Measurements from ENCODE around the gene RPL18. TPM values are rescaled to one million over a fixed set of nuclear protein-coding genes. Genes with fewer than 3 reads are reported as not detected.

The RPL18 gene
- total RNA-seq, 1 donor from 2014 or later = 530 TPM

DNA sequence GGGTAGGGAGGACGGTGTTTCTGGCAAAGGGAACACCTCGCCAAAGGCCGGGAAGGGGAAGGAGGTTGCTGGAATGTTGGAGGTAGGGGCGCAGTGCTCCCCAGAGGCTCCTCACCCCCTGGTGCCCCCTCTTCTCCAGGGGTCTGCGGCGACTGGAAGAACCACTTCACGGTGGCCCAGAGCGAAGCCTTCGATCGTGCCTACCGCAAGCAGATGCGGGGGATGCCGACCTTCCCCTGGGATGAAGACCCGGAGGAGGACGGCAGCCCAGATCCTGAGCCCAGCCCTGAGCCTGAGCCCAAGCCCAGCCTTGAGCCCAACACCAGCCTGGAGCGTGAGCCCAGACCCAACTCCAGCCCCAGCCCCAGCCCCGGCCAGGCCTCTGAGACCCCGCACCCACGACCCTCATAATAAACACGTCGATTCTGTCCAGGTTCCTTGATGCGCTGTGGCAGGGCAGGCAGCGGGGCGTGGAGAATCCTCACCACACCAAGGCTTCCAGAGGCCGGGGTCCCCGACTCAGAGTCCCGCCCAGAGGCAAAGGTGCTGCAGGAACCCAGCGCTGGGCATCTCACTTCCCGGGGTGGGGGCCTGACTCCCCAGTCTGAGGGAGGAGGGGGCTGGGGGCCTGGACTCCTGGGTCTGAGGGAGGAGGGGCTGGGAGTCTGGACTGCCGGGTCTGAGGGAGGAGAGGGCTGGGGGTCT, 19.8 kb downstream of the RPL18 start:
- intact Hi-C loops (cut with micrococcal nuclease) = no loop called here

DNA sequence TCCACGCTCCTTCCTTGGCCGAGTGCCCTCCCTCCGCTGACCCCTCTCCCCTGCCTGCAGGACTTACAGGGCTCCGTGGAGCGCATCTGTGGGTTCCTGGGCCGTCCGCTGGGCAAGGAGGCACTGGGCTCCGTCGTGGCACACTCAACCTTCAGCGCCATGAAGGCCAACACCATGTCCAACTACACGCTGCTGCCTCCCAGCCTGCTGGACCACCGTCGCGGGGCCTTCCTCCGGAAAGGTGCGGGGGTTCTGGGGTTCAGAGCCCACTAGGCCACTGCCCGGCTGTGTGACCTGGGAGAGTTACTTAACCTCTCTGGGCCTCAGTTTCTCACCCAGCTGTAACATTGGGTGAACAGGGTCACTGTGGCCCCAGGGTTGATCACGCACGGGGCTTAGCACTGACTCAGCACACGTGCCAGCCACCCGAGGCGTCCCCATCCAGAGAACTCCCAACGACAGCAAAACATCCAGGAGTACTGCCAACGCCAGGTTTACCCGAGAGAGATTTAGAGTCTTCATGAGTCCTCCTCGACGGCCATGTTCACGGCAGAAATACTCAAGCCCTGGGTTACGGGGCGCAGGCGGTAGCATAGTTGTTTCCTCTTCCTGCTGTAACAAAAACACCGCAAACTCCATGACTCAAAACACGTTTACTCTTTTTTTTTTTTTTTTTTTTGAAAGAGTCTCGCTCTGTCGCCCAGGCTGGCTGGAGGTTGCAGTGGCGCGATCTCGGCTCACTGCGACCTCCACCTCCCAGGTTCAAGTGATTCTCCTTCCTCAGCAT, 22.1 kb downstream of the RPL18 start:
- no peak overlapping the region for H3K27ac ChIP-seq (replicated peaks)
- H3K9me3 ChIP-seq (replicated peaks) = no peaks in the 10 kb centered on the region
- no peak for DNase-seq
- no peaks in the 10 kb centered on the region for H3K36me3 ChIP-seq
- H3K27me3 ChIP-seq (ENCODE audit: low read depth) = peaks cover 35% of the 10 kb centered on the region
- H3K4me1 ChIP-seq = no peaks in the 10 kb centered on the region
- no peak overlapping the region for H3K4me3 ChIP-seq
- intact Hi-C loops (cut with micrococcal nuclease) = no loop called here
- TF ChIP-seq, protein P1, sequence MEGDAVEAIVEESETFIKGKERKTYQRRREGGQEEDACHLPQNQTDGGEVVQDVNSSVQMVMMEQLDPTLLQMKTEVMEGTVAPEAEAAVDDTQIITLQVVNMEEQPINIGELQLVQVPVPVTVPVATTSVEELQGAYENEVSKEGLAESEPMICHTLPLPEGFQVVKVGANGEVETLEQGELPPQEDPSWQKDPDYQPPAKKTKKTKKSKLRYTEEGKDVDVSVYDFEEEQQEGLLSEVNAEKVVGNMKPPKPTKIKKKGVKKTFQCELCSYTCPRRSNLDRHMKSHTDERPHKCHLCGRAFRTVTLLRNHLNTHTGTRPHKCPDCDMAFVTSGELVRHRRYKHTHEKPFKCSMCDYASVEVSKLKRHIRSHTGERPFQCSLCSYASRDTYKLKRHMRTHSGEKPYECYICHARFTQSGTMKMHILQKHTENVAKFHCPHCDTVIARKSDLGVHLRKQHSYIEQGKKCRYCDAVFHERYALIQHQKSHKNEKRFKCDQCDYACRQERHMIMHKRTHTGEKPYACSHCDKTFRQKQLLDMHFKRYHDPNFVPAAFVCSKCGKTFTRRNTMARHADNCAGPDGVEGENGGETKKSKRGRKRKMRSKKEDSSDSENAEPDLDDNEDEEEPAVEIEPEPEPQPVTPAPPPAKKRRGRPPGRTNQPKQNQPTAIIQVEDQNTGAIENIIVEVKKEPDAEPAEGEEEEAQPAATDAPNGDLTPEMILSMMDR (IDR thresholded peaks at IDR 0.05; ENCODE audit: borderline replicate concordance) = no peak

More for the DNA sequence above, 19.8 kb downstream of the RPL18 start:
- DNase-seq = no peak
- no peaks in the 10 kb centered on the region for H3K9me3 ChIP-seq (replicated peaks)
- H3K4me3 ChIP-seq = no peak overlapping the region
- no peaks in the 10 kb centered on the region for H3K4me1 ChIP-seq
- peaks cover 35% of the 10 kb centered on the region for H3K27me3 ChIP-seq (ENCODE audit: low read depth)
- H3K36me3 ChIP-seq = no peaks in the 10 kb centered on the region
- no peak overlapping the region for H3K27ac ChIP-seq (replicated peaks)
- TF ChIP-seq, protein P1 (IDR thresholded peaks at IDR 0.05; ENCODE audit: borderline replicate concordance) = no peak

DNA sequence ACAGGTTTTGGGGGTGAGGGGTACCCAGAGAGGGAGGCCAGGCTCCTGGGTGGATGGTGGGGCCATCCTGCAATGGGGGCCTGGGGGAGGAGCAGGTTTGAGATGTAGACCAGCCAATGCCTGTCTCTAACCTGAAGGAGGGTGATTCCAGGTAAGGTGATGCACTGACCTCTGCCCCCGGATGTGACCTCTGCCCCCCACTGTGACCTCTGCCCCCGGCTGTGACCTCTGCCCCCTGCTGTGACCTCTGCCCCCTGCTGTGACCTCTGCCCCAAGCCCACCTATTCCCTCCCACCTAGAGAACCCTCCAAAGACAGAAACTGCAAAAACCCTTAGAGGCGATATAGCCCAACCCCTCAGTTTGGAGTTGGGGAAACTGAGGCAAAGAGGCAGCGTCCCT, 22.7 kb downstream of the RPL18 start:
- peaks cover 32% of the 10 kb centered on the region for H3K27me3 ChIP-seq (ENCODE audit: low read depth)
- H3K4me3 ChIP-seq = no peak overlapping the region
- no peaks in the 10 kb centered on the region for H3K9me3 ChIP-seq (replicated peaks)
- DNase-seq = no peak
- no peak overlapping the region for H3K27ac ChIP-seq (replicated peaks)
- H3K4me1 ChIP-seq = no peaks in the 10 kb centered on the region
- intact Hi-C loops (cut with micrococcal nuclease) = no loop called here
- no peaks in the 10 kb centered on the region for H3K36me3 ChIP-seq
- TF ChIP-seq, protein P1 (IDR thresholded peaks at IDR 0.05; ENCODE audit: borderline replicate concordance) = no peak

DNA sequence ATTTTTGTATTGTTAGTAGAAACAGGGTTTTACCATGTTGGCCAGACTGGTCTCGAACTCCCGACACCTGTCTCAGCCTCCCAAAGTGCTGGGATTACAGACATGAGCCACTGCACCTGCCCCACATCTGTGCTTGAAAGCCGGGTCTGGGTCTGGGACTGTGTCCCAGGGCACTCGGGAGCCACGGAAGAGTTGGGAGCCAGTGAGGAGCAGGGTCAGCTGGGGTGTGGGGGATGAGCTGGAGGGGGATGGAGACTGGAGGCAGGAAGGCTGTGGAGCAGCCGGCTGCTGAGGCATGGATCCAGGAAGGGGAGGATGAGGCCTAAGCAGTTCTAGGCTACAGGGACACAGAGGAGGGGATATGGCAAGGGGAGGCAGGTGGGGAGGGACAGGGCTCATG, 23.1 kb downstream of the RPL18 start:
- H3K36me3 ChIP-seq = no peaks in the 10 kb centered on the region
- H3K4me1 ChIP-seq = no peaks in the 10 kb centered on the region
- DNase-seq = no peak
- no peak overlapping the region for H3K4me3 ChIP-seq
- no peaks in the 10 kb centered on the region for H3K9me3 ChIP-seq (replicated peaks)
- TF ChIP-seq, protein P1 (IDR thresholded peaks at IDR 0.05; ENCODE audit: borderline replicate concordance) = no peak
- intact Hi-C loops (cut with micrococcal nuclease) = no loop called here
- no peak overlapping the region for H3K27ac ChIP-seq (replicated peaks)
- H3K27me3 ChIP-seq (ENCODE audit: low read depth) = peaks cover 28% of the 10 kb centered on the region

DNA sequence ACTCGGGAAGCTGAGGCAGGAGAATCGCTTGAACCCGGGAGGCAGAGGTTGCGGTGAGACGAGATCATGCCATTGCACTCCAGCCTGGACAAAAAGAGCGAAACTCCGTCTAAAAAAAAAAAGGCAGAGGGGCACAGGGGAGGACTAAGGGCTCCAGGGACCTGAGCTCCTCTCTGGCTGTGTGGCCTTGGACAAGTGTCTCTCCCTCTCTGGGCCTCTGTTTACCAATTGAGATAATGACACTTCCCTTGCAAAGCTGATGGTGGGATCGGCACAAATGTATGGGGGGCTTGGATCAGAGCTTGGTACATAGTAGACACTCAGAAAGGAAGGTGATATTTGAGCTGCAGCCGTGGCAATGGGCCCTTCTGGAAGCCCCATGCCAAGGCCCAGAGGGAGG, 23.8 kb downstream of the RPL18 start:
- no peak for DNase-seq
- H3K27me3 ChIP-seq (ENCODE audit: low read depth) = peaks cover 26% of the 10 kb centered on the region
- no peak overlapping the region for H3K4me3 ChIP-seq
- intact Hi-C loops (cut with micrococcal nuclease) = no loop called here
- H3K4me1 ChIP-seq = no peaks in the 10 kb centered on the region
- no peak overlapping the region for H3K27ac ChIP-seq (replicated peaks)
- H3K9me3 ChIP-seq (replicated peaks) = no peaks in the 10 kb centered on the region
- no peaks in the 10 kb centered on the region for H3K36me3 ChIP-seq
- TF ChIP-seq, protein P1 (IDR thresholded peaks at IDR 0.05; ENCODE audit: borderline replicate concordance) = no peak

Data from left ventricle myocardium inferior (tissue), 1 donor.